Hematopoietic multipotent progenitor cell treated with erythropoietin and hydrocortisone succinate and interleukin-3 and kit ligand, for 8 days (in vitro differentiated cells): ENCODE results near the gene PLAAT1.

Experiments used
- DNase-seq: peaks from one replicate; pipeline ENCODE4 v3.0.0-alpha.2; 2015

PLAAT1 gene

DNA sequence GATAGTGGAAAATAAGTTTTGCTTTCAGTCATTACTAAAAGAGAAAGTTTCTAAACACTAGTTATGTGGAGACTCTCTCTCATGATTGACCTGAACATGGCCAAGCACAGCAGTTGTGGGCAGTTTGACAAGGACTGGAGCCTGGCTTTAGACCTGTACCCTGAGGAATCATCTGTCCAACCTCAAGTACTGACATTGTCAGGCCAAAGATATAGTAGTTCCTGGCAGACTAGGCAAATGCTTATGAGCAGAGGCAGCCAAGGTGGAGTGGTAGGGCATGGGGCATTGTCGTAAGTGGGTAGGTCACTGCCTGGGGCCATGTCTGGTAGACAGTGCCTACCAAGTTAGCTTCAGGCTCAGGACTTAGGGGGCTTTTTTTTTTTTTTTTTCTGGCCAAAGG is 20.9 kb downstream of the PLAAT1 start:
- DNase-seq, result no peak

DNA sequence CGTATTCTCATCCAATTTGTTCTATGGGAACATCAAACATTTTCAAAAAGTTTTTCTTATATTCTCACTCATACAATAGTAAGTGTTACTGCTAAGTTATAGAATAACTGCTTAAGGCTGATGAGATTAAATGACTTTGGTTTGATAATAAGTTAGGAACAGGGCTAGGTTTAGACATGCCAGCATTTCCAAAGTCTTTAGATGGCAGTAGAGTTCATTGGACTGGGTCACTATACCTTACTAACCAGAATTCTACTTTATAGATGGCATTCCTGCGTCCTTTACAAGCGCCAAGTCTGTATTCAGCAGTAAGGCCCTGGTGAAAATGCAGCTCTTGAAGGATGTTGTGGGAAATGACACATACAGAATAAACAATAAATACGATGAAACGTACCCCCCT is 21.7 kb downstream of the PLAAT1 start:
- no peak for DNase-seq

DNA sequence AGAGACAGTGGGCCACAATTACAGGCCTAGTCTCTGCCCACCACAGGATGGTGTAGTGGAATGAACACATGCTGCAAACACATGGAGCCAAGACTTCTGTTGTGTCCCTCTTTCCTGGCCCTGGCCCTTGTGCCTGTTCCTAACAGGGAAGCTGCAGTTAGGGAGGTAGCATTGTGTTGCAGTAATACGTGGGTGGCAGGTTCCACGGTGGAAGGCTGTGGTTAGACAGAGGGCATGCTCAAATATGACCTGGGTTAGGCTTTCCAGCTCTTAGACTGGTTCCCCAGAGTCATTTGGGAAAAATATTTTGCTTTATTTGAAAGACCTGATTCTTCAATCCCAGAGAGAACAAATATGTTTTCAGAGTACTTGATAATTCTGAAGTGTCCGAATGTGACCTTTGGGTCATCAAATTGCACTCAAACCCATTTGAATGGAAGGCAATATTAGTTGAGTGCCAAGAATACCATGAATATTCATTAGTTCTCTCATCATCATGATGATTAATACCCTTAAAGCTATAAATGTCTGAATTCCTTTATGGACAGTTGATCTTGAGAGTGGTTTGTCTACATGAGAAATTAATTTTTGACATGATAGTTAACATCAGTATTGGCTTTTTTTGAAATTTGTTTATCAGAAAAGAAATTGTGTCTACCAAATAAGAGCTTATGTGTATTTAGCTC is 28.5 kb downstream of the PLAAT1 start:
- no peak for DNase-seq

DNA sequence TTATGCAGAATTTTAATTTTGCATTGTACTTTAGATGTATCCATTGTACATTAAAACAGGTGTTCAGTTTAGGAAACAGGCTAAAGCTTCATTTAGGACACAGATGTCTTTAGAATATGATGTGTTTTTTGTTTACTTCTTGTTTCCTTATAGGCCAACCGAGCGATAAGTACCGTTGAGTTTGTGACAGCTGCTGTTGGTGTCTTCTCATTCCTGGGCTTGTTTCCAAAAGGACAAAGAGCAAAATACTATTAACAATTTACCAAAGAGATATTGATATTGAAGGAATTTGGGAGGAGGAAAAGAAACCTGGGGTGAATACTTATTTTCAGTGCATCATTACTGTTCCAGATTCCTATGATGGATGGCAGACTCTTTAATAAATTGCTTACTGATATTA is 29.4 kb downstream of the PLAAT1 start:
- no peak for DNase-seq

DNA sequence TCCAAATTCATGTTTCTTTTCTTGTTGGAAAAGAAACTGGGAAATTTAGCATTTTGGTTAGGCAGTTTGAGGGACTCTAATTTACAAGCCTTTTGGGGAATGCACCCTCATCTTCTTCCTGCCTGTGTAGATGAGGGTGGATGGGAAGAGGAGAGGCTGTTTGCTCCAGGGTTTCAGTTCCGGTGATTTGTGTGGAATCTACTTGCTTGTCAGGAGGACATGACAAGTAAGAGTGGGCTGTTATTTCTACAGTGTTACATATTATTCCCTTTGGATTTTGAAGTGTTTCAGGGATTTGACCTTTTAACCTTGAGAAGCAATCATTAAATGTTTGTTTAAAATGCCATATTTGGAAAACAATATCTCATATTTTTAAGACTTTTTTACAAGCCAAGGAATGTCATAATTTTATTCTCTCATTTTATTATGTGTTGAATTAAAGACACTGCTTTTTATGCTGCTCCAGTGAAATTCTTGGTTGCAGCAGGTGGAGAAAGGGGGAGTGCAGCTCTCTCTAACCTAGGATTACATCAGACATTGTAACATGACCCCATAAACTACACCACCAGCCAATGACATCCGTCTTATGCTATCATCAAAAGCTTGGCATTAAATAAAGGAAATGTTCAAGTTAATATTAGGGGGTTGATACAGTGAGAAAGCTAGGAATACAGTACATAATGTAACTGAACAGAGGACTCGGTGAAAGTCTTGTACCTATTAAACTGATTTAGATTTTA is 30.2 kb downstream of the PLAAT1 start:
- DNase-seq, result no peak

DNA sequence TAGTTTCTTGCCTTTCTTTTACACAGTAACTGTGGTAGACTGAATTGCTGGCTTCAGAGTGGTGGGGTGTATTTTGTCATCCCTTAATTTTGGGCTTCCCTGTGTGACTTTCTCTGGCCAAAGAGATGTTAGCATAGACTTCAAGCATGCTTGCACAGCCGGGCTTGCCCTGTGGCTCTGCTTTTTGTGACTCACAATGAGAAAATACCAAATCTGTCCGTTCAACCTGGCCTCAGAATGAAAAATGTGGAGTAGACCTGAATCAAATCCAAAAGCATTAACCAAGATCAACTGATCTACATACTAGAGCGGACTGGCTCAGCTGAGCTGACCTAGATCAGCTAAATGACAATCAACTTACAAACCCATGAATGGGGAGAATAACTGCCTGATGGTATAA is 51.4 kb downstream of the PLAAT1 start:
- no peak for DNase-seq

DNA sequence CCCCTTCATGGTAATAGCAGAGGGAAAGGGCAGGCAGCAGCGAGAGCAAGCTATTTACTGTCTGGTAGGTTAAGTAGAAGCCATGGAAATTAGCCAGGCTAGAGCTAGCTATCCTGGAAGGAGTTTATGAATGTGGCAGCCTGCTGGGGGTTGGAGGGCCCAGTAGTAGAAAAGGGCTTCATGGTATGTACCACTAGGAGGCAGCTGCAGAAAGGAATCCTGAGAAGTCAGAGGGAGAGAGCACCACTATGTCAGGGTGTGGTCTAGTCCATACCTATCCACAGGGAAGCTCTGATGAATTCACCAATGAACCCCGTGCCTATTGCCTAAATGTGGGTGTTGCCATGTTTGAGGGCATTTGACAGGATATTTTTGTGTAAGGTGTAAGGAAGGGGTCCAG is 55.0 kb downstream of the PLAAT1 start:
- DNase-seq, result no peak

DNA sequence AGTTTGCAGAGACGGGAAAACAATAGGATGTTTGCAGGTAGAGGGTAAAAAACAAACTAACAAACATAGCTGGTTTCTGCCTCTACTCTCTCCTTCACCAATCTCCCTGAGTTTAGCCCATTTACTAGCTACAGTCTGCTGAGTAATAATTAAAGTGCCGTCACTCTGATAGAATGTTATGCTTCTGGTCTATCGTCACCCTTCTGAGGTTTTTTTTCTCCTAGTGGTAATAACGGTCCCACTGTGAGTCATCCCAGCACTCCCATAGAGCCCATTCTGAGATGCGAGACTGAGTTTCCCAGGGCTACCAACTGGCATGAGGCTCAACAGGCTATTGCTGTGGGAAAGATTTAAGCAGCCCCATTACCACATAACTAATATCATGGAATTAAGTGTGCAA is 56.4 kb downstream of the PLAAT1 start:
- no peak for DNase-seq

DNA sequence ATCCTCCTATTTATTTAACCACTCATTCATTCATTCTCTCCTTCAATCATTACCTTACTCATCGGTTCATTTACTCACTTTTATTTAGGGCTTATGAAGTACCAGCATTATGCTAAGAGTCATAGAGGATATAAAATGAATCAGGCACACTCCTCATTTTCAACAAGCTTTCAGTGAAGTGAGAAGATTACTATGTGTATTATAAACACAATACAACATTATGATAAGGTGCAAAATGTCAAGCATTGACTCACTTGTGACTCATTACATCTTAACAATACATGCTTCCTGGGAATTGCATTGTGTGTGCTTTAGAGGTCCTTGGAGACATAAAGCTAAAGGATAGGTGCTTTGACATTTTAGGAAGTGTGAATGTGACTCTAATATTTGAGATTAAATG is 60.4 kb downstream of the PLAAT1 start:
- DNase-seq, result no peak

DNA sequence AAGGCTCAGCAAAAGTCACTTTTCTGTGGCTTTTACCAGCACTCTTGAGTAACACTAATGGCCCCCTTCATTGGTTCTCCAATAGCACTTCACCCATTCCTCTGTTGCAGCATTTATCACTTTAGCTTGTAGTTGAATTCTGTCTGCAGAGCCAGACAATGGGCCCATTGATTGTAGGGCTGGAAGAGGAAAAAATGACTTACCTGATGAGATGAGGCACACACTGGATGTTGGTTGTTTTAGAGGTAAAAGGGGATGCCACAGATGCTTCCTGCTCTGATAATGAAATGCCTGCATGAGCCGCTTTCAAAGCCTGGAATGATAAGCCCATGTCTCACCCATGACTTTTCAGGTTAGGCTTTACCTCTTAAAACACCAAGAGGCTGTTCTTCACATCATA is 64.3 kb downstream of the PLAAT1 start:
- no peak for DNase-seq

DNA sequence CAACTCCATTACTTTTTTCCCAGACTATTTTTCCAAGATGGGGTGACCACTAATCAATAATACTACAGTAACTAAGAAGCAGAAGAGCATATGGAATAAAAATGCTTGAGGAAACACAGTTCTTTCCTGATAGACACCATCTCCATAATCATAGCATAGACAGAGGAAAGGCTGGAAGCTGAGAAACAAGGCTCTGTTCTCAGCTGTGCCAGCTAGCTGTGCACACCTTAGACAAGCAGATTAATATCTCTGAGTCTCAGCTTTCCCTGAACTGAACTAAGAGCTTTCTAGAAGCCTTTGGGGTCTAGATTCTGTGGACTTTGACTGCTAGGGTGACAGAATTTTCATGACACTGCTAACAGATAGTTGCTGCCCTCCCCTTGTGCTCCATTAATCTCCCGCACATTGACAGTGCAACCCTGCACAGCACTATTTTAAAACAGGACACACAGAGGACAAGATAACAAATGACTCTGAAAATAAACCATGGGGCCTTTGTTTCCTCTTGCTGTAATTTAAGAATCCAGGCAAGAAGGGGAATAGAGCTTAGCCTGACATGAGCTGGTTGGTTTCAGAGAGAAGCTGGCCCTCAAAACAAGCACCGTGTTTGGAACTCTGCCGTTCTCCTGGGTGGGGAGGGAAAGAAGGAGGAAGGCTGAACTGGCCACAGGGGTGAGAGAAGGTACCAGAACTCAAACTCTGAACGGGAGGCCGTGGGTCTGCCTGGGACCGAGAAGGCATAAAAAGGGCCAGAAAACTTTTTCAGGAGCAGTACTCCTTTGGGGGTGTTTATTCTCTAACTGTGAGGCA is 70.1 kb downstream of the PLAAT1 start:
- no peak for DNase-seq

DNA sequence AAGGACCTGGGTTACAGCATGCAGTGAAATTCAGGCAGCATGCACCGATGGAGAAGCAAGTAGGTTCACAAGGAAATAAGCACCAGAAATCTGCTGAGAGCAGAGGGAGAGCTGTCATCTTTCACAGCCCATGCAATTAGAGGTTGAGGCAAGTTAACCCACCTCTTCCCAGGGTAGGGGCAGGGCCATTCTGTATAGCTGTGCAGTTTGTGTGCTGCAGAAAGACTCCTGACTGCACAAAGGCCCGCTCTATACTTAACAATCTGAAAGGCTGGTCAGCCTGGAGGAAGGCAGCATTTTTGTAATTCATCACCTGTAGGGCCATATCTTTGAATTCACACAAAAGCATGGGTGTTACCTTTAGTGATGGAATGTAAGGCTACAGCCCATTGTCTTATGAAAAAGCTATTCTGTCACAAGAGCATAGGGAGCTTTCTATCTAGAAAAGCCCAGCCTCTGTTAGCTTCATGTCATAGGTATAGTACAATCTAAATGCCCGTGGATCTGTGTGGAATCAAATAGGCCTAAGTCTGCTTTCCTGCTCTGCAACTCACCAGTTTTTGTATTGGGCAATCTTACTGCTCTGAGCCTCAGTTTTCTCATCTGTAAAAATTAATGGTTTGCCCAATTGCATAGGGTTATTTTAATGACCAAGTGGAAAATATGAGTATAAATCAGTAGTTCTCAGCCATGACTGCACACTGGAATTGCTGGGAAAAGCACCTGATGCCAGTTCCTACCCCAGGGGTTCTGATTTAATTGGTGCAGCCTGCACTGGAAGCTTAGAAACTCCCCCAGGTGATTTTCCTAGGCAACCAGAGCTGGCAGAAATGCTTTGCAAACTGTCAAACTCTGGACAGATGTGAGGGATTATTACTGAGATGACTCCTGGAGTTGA is 72.3 kb downstream of the PLAAT1 start:
- DNase-seq, result no peak

DNA sequence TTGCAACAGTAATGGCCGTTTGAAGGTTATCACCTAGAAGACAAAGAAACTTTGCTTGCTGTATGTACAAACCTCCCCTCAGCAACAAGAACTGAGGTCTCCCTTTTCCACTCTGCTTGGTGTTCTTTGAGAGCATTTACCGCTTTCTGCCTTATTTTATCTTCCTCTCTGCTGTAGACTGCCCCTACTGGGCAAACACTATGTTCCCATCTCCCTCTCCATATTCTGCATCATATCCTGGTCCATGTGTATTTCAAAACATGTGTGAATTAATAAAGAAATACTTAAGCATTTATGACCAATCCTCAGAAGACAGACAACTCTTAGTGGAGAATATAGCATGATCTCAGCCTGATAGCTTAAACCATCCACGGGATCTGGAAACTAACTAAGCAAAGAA is 73.1 kb downstream of the PLAAT1 start:
- DNase-seq, result no peak

DNA sequence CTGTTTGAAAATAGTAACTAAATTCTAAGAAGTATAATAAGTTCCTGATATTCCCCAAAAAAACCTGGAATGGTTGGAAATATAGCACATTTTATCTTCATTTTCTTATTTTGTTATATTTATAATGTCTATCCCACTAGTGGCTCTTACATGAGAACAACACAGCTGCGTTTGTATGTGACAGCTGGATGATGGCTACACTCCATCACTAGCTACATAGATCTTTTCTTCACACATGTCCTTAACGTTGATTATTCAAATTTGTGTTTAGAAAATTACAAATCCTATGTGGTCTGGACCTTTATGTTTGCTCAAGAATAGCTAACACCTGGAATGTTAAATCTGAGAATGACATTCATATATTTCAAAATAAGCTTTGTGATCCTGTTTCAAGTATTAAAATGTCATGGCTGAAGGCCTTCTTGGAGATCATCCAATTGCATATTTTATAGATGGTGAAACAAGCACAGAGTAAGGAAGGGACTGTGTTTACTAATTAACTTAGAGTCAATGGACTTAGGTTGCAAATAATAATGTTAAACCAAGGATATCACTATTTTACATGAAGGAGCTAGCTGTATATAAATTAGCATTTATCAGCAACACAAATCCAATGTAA is 76.8 kb downstream of the PLAAT1 start:
- DNase-seq, result no peak
